Retinal pigment epithelial cell (primary cell): Measurements from ENCODE around the gene NKD1.

ENCODE experiments used
- DNase-seq: peaks from one replicate; pipeline ENCODE4 v3.0.0-alpha.2; 2010; ENCODE audit warnings: low read depth
- H3K4me3 ChIP-seq: 2 replicates; pipeline ENCODE4 v1.5.1; 2011; ENCODE audit warnings: mild to moderate bottlenecking, low read length, control low read depth, moderate library complexity
- CTCF ChIP-seq: conservative IDR thresholded peaks from 2 replicates; pipeline ENCODE4 v1.5.1; 2011; ENCODE audit warnings: low read depth, low read length, control low read depth, inconsistent platforms

Gene NKD1

GRCh38 chr16:50547340-50548124 lies 664 bp upstream of the NKD1 start:
- no peak for DNase-seq
- peak overlapping the region; percentile 54 for H3K4me3 ChIP-seq
- TF ChIP-seq CTCF: peak; percentile 20

GRCh38 chr16:50548909-50549560 lies 839 bp downstream of the NKD1 start:
- no peak for TF ChIP-seq CTCF
- H3K4me3 ChIP-seq: peak overlapping the region; percentile 13
- no peak for DNase-seq

- no peak overlapping the region for H3K4me3 ChIP-seq
- DNase-seq: no peak
- TF ChIP-seq CTCF: no peak
Measured at GRCh38 chr16:50549561-50549915, 1.3 kb downstream of the NKD1 start.

- no peak overlapping the region for H3K4me3 ChIP-seq
- DNase-seq: no peak
- TF ChIP-seq CTCF: no peak
Measured at GRCh38 chr16:50550035-50550434, 1.8 kb downstream of the NKD1 start.

GRCh38 chr16:50550866-50551641 lies 2.9 kb downstream of the NKD1 start:
- DNase-seq: no peak
- no peak for TF ChIP-seq CTCF
- H3K4me3 ChIP-seq: no peak overlapping the region

- DNase-seq: no peak
- TF ChIP-seq CTCF: no peak
- no peak overlapping the region for H3K4me3 ChIP-seq
Measured at GRCh38 chr16:50552476-50553101, 4.4 kb downstream of the NKD1 start.
